Astrocyte (in vitro differentiated cells and primary cell): Measurements from ENCODE around the gene PCP2.

Experiments used
- CTCF ChIP-seq: IDR thresholded peaks from 2 replicates; pipeline ENCODE4 v1.5.1; 2011; ENCODE audit warnings: low read depth, mild to moderate bottlenecking, inconsistent platforms, low read length, moderate library complexity; ENCODE audit not compliant: insufficient read depth
- EZH2 ChIP-seq: IDR thresholded peaks from 2 replicates; pipeline ENCODE4 v1.6.1; 2012; ENCODE audit warnings: mild to moderate bottlenecking, low read length, inconsistent platforms; ENCODE audit not compliant: insufficient read depth

GRCh38 chr19:7676854-7677253, 43.3 kb upstream of the PCP2 start, which contains the start of gene MCEMP1:
- TF ChIP-seq CTCF (no peak), EZH2 (no peak)
